HepG2 (cell line): ENCODE data around the gene SRC. TPM values are rescaled to one million over a fixed set of nuclear protein-coding genes. Genes with fewer than 3 reads are reported as not detected.

Experiments used
- ATAC-seq: fragments of 200-7000 bp; cut with Tn5 transposase; 3 replicates; pipeline ENCODE4 v1.9.1; 2020; ENCODE audit warnings: mild to moderate bottlenecking, moderate library complexity
- BruUV-seq: library from RNA; stranded (reverse); fragments of 400-500 nt; replicated peaks from 2 replicates; lab custom pipeline; 2021; lab: Mats Ljungman, UMichigan
- CTCF ChIA-PET: fragments of 300-600 bp; formaldehyde crosslinking; extraction: SDS; loops from one replicate; lab custom pipeline; 2021; ENCODE audit warnings: low total read pairs, inconsistent platforms, low intra/inter-chr PET ratio; lab: Yijun Ruan, JAX
- POLR2A ChIA-PET: fragments of 350-600 bp; sonication (Branson Sonifier 250); formaldehyde crosslinking; loops from one replicate; lab custom pipeline; 2020; ENCODE audit warnings: antibody characterized with exemption, inconsistent platforms; lab: Yijun Ruan, JAX
- DNase-seq: peaks from one replicate; pipeline ENCODE4 v3.0.0-alpha.2; 2015; ENCODE audit warnings: low spot score
- FAIRE-seq: peaks from 3 replicates; lab custom pipeline; 2011; peaks lifted over from hg19 to GRCh38; lab: Jason Lieb, UNC
- H2AFZ ChIP-seq: one replicate; pipeline ENCODE4 v1.6.1; 2011; ENCODE audit warnings: low read length, inconsistent platforms
- H3K27ac ChIP-seq: fragments of 300-600 bp; 3 replicates; pipeline ENCODE4 v1.8.0; 2011; ENCODE audit warnings: mixed run types, mild to moderate bottlenecking, mixed read lengths, low read length, inconsistent platforms; ENCODE audit not compliant: insufficient read depth; ENCODE audit errors: extremely low read length
- H3K27me3 ChIP-seq, 2 experiments: fragments of 200-600 bp in 1 of 2; 2 replicates in 1 of 2; 3 replicates in 1 of 2; pipeline versions ENCODE4 v1.6.0 to v1.8.0; 2011; ENCODE audit warnings: low read length in 2 of 2, mild to moderate bottlenecking in 2 of 2, moderate library complexity in 2 of 2, inconsistent platforms in 1 of 2; ENCODE audit not compliant: insufficient read depth in 2 of 2, control insufficient read depth in 1 of 2
- H3K36me3 ChIP-seq, 2 experiments: fragments of 200-600 bp in 1 of 2; replicated peaks in 1 of 2; 2 replicates in 1 of 2; 3 replicates in 1 of 2; pipeline versions ENCODE4 v1.5.1 to v1.8.0; 2011; ENCODE audit warnings: low read length in 2 of 2, inconsistent platforms in 1 of 2; ENCODE audit not compliant: insufficient read depth in 2 of 2, control insufficient read depth in 1 of 2
- H3K4me1 ChIP-seq: 2 replicates; pipeline ENCODE4 v1.5.1; 2012; ENCODE audit warnings: low read length, inconsistent platforms; ENCODE audit not compliant: insufficient read depth
- H3K4me2 ChIP-seq: 2 replicates; pipeline ENCODE4 v1.6.0; 2011; ENCODE audit warnings: low read depth, low read length, inconsistent platforms
- H3K4me3 ChIP-seq, 3 experiments: fragments of 200-600 bp in 1 of 3; sonication (generic), shearing (Covaris generic) in 1 of 3; replicated peaks in 1 of 3; 2 replicates each; pipeline ENCODE4 v1.5.1; 2011 to 2016; ENCODE audit warnings: low read length in 3 of 3, inconsistent platforms in 2 of 3, low read depth in 2 of 3, mild to moderate bottlenecking in 2 of 3, control low read depth in 1 of 3, mixed read lengths in 1 of 3; ENCODE audit not compliant: insufficient read depth in 1 of 3
- H3K79me2 ChIP-seq: one replicate; pipeline ENCODE4 v1.6.1; 2011; ENCODE audit warnings: low read length, inconsistent platforms; ENCODE audit not compliant: insufficient read depth
- H3K9ac ChIP-seq: 2 replicates; pipeline ENCODE4 v1.6.0; 2011; ENCODE audit warnings: mild to moderate bottlenecking, low read depth, low read length, inconsistent platforms; ENCODE audit not compliant: insufficient read depth
- H3K9me3 ChIP-seq: 2 replicates; pipeline ENCODE4 v1.5.1; 2012; ENCODE audit warnings: mild to moderate bottlenecking, low read length
- H4K20me1 ChIP-seq: 2 replicates; pipeline ENCODE4 v1.6.0; 2011; ENCODE audit warnings: inconsistent platforms, mild to moderate bottlenecking, low read length, moderate library complexity; ENCODE audit not compliant: insufficient read depth
- CEBPB ChIP-seq: IDR thresholded peaks from 2 replicates; pipeline ENCODE4 v1.6.1; 2011; ENCODE audit warnings: low read depth, low read length, improper control_type of control experiment, borderline replicate concordance
- HES4 ChIP-seq: sonication (generic); formaldehyde crosslinking; IDR thresholded peaks from 2 replicates; pipeline ENCODE4 v1.9.0; 2021; ENCODE audit warnings: mild to moderate bottlenecking, missing genetic modification reagents, borderline replicate concordance
- KDM5B ChIP-seq: sonication (generic); formaldehyde crosslinking; IDR thresholded peaks from 2 replicates; pipeline ENCODE4 v1.4.0; 2020; ENCODE audit warnings: missing genetic modification reagents, mild to moderate bottlenecking, borderline replicate concordance
- TCF12 ChIP-seq, 2 experiments: fragments of 450-650 bp in 1 of 2; sonication (generic) in 1 of 2; formaldehyde crosslinking in 1 of 2; IDR thresholded peaks; 2 replicates each; pipeline versions ENCODE4 v1.6.1 to v1.8.0; 2017 to 2022; ENCODE audit warnings: antibody characterized with exemption in 1 of 2, mild to moderate bottlenecking in 1 of 2, missing genetic modification reagents in 1 of 2, moderate library complexity in 1 of 2
- ZKSCAN1 ChIP-seq: fragments of 150-350 bp; IDR thresholded peaks from 2 replicates; pipeline ENCODE4 v1.6.1; 2014; ENCODE audit warnings: low read length
- ZNF737 ChIP-seq: sonication (generic); formaldehyde crosslinking; IDR thresholded peaks from 2 replicates; pipeline ENCODE4 v1.5.0; 2020; ENCODE audit warnings: missing genetic modification reagents, mild to moderate bottlenecking, borderline replicate concordance
- WGBS: methylation state at CpG from one replicate; pipeline ENCODE4 v1.1.6; 2017; ENCODE audit warnings: low lambda C conversion rate; 5-methylcytosine and 5-hydroxymethylcytosine counted together
- in situ Hi-C: cut with HindIII; loops from 2 replicates; pipeline ENCODE4 v1.10.0; 2017; ENCODE audit warnings: low pct_unique_long_range_greater_than_20kb; ENCODE audit not compliant: extremely low pct_ligation_motif_present
- intact Hi-C: fragments of 100-400 bp; cut with micrococcal nuclease; formaldehyde crosslinking; loops from one replicate; pipeline ENCODE4 v1.10.0; 2022; ENCODE audit not compliant: unreplicated experiment
- polyA plus RNA-seq, 8 experiments: library from polyadenylated mRNA; depleted of rRNA in 3 of 8; stranded (reverse) in 7 of 8; unstranded in 1 of 8; fragments of >200 nt; fragmentation: Illumina TruSeq in 4 of 8; extraction: Trizol in 4 of 8; gene quantifications; 2 replicates each; pipeline versions ENCODE4 v1.2.1 to v1.2.3, GENCODE V29; 2011 to 2016; ENCODE audit warnings: low read depth in 4 of 8, missing spikeins in 1 of 8, mixed read lengths in 1 of 8; ENCODE audit not compliant: insufficient read depth in 1 of 8
- total RNA-seq, 5 experiments: library from RNA; depleted of rRNA; stranded (reverse); fragments of >200 nt; fragmentation: Illumina TruSeq; extraction: Trizol; gene quantifications; 2 replicates each; pipeline ENCODE4 v1.2.3, GENCODE V29; 2016; ENCODE audit warnings: low read depth in 1 of 5
- TF ChIP-seq, protein P1 (sequence below): sonication (generic); formaldehyde crosslinking; IDR thresholded peaks from 2 replicates; pipeline ENCODE4 v1.4.0; 2020; ENCODE audit warnings: missing genetic modification reagents, low read depth, mild to moderate bottlenecking, borderline replicate concordance

SRC gene
- total and polyA plus RNA-seq, 2 of the 13 experiments (the other 11 are each of a cell fraction or from before 2014, with no cell fraction given) = 54.7 to 192 TPM

DNA sequence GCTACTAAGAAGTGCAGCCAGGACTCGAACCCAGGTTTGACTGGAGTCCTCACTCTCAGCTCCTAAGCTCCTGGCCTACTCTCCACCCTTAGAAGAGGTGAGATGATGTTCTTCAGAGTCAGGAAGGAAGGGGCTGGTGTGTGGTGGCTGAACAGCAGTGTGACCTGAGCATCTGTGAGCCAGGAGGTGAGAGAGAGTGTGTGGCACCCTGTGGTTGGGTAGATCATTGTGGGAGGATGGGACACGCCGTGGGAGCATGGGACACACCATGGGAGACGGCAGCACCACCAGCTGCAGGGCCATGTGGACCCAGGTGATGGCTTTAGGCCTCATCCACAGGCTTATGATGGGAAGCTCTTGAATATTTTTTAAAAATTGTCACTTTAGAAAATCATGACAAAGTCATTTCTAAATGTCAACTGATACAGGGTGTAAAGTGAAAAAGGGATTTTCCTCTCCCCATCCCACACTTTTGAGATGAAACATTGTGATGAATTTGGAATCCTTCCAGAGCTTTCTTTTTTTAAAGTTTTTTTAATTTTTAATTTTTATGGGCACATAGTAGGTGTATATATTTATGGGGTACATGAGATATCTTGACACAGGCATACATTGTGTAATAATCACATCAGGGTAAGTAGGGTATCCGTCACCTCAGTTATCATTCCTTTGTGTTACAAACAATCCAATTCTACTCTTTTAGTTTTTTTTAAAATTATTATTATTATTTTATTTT, 31.6 kb downstream of the SRC start:
- H3K4me2 ChIP-seq = no peak overlapping the region
- H3K9me3 ChIP-seq = no peaks in the 10 kb centered on the region
- ChIA-PET POLR2A (interaction anchor here (0.9 to 2.0 kb wide), 3 partner anchors 27 to 88 kb away, joined by 4 to 5 read pairs (median 4); partner anchors contain the start of gene MANBAL), CTCF (no interaction called here)
- in situ Hi-C loops (no loop called here), intact Hi-C loops (loop anchor here (2.0 kb wide), 1 partner anchor 15 kb away; no protein-coding TSS in a partner anchor)
- no peak for ATAC-seq
- peaks cover 45% of the 10 kb centered on the region for H4K20me1 ChIP-seq
- peaks cover 57% of the 10 kb centered on the region for H3K4me1 ChIP-seq
- no peak overlapping the region for H3K27ac ChIP-seq
- WGBS = 96% methylated on average over 5 of the region's 5 CpGs
- no peak overlapping the region for H3K9ac ChIP-seq
- no peak overlapping the region for H3K4me3 ChIP-seq
- no peak overlapping the region for H2AFZ ChIP-seq
- DNase-seq = no peak
- no peaks in the 10 kb centered on the region for H3K27me3 ChIP-seq
- no TSS peak for BruUV-seq
- TF ChIP-seq HES4 (CRISPR knock-in tag) = peak; percentile 75
- 0 out of 2 replicates have a peak, but pooled peaks have one; percentile 6 for TF ChIP-seq ZNF737
- TF ChIP-seq TCF12 (IDR thresholded peaks at IDR 0.05) = no peak
- no peak for TF ChIP-seq TCF12 (CRISPR knock-in tag; IDR thresholded peaks at IDR 0.05)
- 0 out of 2 replicates have a peak, but pooled peaks have one; percentile 28 for TF ChIP-seq CEBPB
- TF ChIP-seq KDM5B (CRISPR knock-in tag) = no peak
- peak; percentile 65; the same call in 1 of the 2 replicates for TF ChIP-seq ZKSCAN1
- TF ChIP-seq, protein P1, sequence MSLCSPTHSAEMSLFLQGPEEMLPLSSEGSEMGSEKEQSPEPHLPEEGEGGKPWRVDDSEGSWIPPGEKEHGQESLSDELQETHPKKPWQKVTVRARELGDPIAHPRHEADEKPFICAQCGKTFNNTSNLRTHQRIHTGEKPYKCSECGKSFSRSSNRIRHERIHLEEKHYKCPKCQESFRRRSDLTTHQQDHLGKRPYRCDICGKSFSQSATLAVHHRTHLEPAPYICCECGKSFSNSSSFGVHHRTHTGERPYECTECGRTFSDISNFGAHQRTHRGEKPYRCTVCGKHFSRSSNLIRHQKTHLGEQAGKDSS (CRISPR knock-in tag) = no peak
- H3K36me3 ChIP-seq = peaks cover 20 to 58% of the 10 kb centered on the region in 2 experiments
- no peak for FAIRE-seq
- peaks cover 63% of the 10 kb centered on the region for H3K79me2 ChIP-seq
